Left ventricle myocardium inferior (tissue), 1 donor: ENCODE results near the gene HMSD. TPM values are rescaled to one million over a fixed set of nuclear protein-coding genes. Genes with fewer than 3 reads are reported as not detected.

Experiments
- DNase-seq: peaks from one replicate; pipeline ENCODE4 v3.0.0-alpha.2; 2020
- H3K27ac ChIP-seq: fragments of 200-600 bp; replicated peaks from 2 replicates; pipeline ENCODE4 v1.8.0; 2021
- H3K27me3 ChIP-seq: fragments of 200-600 bp; 2 replicates; pipeline ENCODE4 v1.8.0; 2021; ENCODE audit warnings: low read depth
- H3K36me3 ChIP-seq: fragments of 200-600 bp; 2 replicates; pipeline ENCODE4 v1.8.0; 2021
- H3K4me1 ChIP-seq: fragments of 200-600 bp; 2 replicates; pipeline ENCODE4 v1.8.0; 2021
- H3K4me3 ChIP-seq: fragments of 200-600 bp; 2 replicates; pipeline ENCODE4 v1.8.0; 2021; ENCODE audit warnings: mild to moderate bottlenecking, moderate library complexity
- H3K9me3 ChIP-seq: fragments of 200-600 bp; replicated peaks from 2 replicates; pipeline ENCODE4 v1.8.0; 2021
- intact Hi-C: fragments of 100-400 bp; cut with micrococcal nuclease; formaldehyde crosslinking; loops from one replicate; pipeline ENCODE4 v1.11.0; 2022
- total RNA-seq: library from RNA; stranded (reverse); fragmentation: NEBNext Ultra II Directional; extraction: Animal tissue kit (Norgen Biotek cat#: 25700); gene quantifications from one replicate; pipeline ENCODE4 v1.2.1, GENCODE V29; 2021
- TF ChIP-seq, protein P1 (sequence below): fragments of 200-600 bp; IDR thresholded peaks from 2 replicates; pipeline ENCODE4 v1.8.0; 2021; ENCODE audit warnings: antibody characterized with exemption, mild to moderate bottlenecking, borderline replicate concordance
- donor health status: DM: no; HTN: yes; CAD: no; lungs with severe emphysema.

Gene HMSD
- total RNA-seq, 1 donor from 2014 or later, result not detected

DNA sequence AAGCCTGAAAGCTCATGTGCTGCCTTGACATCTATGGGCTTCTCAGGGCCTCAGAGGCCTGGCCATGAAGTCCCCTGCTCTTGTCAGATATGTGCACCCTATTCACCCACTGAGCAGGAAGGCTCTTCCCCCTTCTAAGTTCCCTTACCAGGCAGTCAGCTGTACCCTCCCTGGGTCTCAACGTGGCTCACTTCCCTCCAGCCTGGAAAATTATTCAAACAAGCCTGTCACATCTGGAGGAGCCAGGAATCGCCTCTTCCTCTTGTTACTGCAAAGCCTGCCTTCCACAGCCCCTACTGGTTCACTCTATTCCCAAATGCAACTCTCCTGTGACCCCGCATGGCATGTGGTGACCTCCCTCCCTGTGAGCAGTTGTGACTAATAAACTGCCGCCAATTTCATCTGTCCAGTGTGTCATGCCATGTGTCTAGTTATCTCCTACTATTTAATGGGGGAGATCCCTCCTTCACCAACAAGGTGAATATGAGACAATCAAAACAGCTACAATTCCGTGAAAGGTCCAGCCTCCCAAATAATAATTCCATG is 12.4 kb downstream of the HMSD start:
- Histone ChIP-seq H3K4me1 (no peaks in the 10 kb centered on the region), H3K27ac (no peak overlapping the region), H3K36me3 (no peaks in the 10 kb centered on the region), H3K27me3 (peaks cover 41% of the 10 kb centered on the region), H3K9me3 (no peaks in the 10 kb centered on the region), H3K4me3 (no peak overlapping the region)
- DNase-seq, result no peak
- TF ChIP-seq, protein P1, sequence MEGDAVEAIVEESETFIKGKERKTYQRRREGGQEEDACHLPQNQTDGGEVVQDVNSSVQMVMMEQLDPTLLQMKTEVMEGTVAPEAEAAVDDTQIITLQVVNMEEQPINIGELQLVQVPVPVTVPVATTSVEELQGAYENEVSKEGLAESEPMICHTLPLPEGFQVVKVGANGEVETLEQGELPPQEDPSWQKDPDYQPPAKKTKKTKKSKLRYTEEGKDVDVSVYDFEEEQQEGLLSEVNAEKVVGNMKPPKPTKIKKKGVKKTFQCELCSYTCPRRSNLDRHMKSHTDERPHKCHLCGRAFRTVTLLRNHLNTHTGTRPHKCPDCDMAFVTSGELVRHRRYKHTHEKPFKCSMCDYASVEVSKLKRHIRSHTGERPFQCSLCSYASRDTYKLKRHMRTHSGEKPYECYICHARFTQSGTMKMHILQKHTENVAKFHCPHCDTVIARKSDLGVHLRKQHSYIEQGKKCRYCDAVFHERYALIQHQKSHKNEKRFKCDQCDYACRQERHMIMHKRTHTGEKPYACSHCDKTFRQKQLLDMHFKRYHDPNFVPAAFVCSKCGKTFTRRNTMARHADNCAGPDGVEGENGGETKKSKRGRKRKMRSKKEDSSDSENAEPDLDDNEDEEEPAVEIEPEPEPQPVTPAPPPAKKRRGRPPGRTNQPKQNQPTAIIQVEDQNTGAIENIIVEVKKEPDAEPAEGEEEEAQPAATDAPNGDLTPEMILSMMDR, result no peak
- intact Hi-C loops, result no loop called here

DNA sequence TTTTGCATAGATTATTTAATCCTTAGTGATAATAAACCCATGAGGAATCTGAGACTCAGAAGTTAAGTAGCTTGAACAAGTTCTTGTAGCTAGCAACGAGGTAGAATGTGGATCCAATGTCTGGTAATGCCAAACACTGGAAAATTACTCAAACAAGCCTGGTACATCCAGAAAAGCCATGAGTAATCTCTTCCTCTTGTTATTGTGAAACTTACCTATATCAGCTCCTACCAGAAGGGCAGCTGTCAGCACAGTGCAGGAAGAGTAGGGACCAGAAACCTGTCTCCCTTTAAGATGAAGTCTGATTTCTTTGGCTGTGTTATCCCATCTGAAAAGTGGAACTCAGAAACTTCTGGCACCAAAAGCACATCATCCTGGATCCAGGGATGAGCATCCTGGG is 13.0 kb downstream of the HMSD start:
- Histone ChIP-seq H3K36me3 (no peaks in the 10 kb centered on the region), H3K4me1 (no peaks in the 10 kb centered on the region), H3K27me3 (peaks cover 41% of the 10 kb centered on the region), H3K27ac (no peak overlapping the region), H3K9me3 (no peaks in the 10 kb centered on the region), H3K4me3 (no peak overlapping the region)
- intact Hi-C loops, result no loop called here
- DNase-seq, result no peak
- TF ChIP-seq, protein P1, result no peak

DNA sequence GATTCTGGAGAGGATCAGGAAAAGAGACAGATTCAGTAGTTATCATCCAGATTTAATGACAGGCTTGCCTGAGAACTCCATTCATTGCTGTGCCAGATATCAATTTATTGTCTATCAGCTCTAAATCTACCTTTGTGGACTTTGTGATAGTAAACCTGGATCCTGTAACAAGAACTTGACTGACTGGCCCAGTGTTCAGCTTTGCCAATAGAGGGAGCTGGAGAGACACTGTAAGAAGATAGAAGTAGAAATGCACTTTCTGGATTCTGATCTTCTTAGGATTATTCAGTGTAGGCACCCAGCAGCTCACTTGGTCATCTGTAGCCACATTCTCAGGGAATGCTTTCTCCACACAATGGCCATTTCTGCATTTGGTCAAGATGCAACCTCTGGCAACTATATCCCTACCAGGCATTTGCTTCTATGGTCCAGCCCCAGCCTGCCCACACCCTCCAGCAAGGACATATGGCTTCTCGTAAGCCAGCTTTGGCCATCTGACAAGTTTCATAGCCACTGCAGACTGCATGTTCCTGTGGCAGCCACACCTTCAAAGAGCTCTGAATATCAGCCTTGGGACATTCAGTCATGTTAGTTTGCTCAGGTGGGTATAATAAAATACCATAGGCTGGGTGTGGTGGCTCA is 14.6 kb downstream of the HMSD start:
- intact Hi-C loops, result no loop called here
- no peaks in the 10 kb centered on the region for H3K4me1 ChIP-seq
- TF ChIP-seq, protein P1, result peak; percentile 89
- H3K36me3 ChIP-seq, result no peaks in the 10 kb centered on the region
- DNase-seq, result no peak
- H3K9me3 ChIP-seq, result no peaks in the 10 kb centered on the region
- H3K27ac ChIP-seq, result no peak overlapping the region
- peaks cover 30% of the 10 kb centered on the region for H3K27me3 ChIP-seq
- H3K4me3 ChIP-seq, result no peak overlapping the region

DNA sequence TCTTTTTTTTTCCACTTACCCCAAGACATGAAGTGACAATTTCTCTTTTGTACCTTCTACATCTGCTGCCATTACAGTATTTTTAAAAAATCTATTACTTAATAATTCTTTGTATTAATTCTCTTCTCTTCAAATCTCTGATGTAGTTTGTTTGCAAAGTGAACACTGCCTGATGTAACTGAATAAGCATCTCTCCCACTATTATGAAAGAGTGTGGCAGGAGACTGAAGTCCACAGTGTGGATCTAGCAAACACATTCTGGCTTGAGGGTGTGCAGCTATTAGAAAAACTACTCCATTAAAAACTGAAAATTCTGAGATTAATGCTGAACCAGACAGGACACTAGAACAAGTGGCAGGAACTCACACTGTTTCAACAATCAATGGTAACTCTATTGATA is 15.8 kb downstream of the HMSD start:
- no peak for DNase-seq
- no peak overlapping the region for H3K4me3 ChIP-seq
- no peak overlapping the region for H3K27ac ChIP-seq
- TF ChIP-seq, protein P1, result no peak
- H3K27me3 ChIP-seq, result peaks cover 19% of the 10 kb centered on the region
- no peaks in the 10 kb centered on the region for H3K9me3 ChIP-seq
- intact Hi-C loops, result no loop called here
- peaks cover 10% of the 10 kb centered on the region for H3K4me1 ChIP-seq
- H3K36me3 ChIP-seq, result no peaks in the 10 kb centered on the region

DNA sequence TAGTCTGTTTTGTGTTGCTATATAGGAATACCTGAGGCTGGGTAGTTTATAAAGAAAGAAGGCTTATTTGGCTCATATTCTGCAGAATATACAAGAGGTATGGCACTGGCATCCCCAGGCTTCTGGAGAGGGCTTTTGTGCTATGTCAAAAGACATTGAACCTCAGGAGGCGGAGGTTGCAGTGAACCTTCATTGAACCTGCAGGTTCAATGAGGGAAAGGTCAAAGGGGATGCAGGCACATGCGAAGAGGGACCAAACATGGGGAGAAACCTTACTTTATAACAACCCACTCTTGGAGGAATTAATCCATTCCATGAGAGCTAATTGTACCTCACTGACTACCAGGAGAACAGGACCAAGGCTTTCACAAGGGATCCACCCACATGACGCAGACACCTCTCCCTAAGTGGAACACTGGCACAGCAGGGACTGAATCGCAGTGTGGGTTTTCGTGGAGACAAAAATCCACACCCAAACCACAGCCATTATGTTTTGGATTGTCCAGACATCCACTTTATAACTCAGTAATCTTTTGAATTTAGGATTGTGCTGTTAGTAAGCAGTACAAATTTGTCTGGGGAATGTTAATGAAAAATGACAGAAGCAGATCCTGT is 16.7 kb downstream of the HMSD start:
- Histone ChIP-seq H3K27me3 (peaks cover 14% of the 10 kb centered on the region), H3K4me1 (peaks cover 14% of the 10 kb centered on the region), H3K9me3 (no peaks in the 10 kb centered on the region), H3K36me3 (no peaks in the 10 kb centered on the region), H3K27ac (no peak overlapping the region), H3K4me3 (no peak overlapping the region)
- intact Hi-C loops, result no loop called here
- DNase-seq, result no peak
- TF ChIP-seq, protein P1, result no peak
